HepG2 (cell line): Measurements from ENCODE around the gene BMERB1. TPM values are rescaled to one million over a fixed set of nuclear protein-coding genes. Genes with fewer than 3 reads are reported as not detected.
"Not testable (repeated sequence)": the region's sequence is repeated elsewhere in the genome, so short reads cannot be mapped to it uniquely, and the experiment has no call there.

Source experiments
- ATAC-seq: fragments of 200-7000 bp; cut with Tn5 transposase; 3 replicates; pipeline ENCODE4 v1.9.1; 2020; ENCODE audit warnings: mild to moderate bottlenecking, moderate library complexity
- BruUV-seq: library from RNA; stranded (reverse); fragments of 400-500 nt; replicated peaks from 2 replicates; lab custom pipeline; 2021; lab: Mats Ljungman, UMichigan
- CTCF ChIA-PET: fragments of 300-600 bp; formaldehyde crosslinking; extraction: SDS; loops from one replicate; lab custom pipeline; 2021; ENCODE audit warnings: low total read pairs, inconsistent platforms, low intra/inter-chr PET ratio; lab: Yijun Ruan, JAX
- POLR2A ChIA-PET: fragments of 350-600 bp; sonication (Branson Sonifier 250); formaldehyde crosslinking; loops from one replicate; lab custom pipeline; 2020; ENCODE audit warnings: antibody characterized with exemption, inconsistent platforms; lab: Yijun Ruan, JAX
- DNase-seq: peaks from one replicate; pipeline ENCODE4 v3.0.0-alpha.2; 2015; ENCODE audit warnings: low spot score
- FAIRE-seq: peaks from 3 replicates; lab custom pipeline; 2011; peaks lifted over from hg19 to GRCh38; lab: Jason Lieb, UNC
- H2AFZ ChIP-seq: one replicate; pipeline ENCODE4 v1.6.1; 2011; ENCODE audit warnings: low read length, inconsistent platforms
- H3K27ac ChIP-seq: fragments of 300-600 bp; 3 replicates; pipeline ENCODE4 v1.8.0; 2011; ENCODE audit warnings: mixed run types, mild to moderate bottlenecking, mixed read lengths, low read length, inconsistent platforms; ENCODE audit not compliant: insufficient read depth; ENCODE audit errors: extremely low read length
- H3K27me3 ChIP-seq, 2 experiments: fragments of 200-600 bp in 1 of 2; 2 replicates in 1 of 2; 3 replicates in 1 of 2; pipeline versions ENCODE4 v1.6.0 to v1.8.0; 2011; ENCODE audit warnings: low read length in 2 of 2, mild to moderate bottlenecking in 2 of 2, moderate library complexity in 2 of 2, inconsistent platforms in 1 of 2; ENCODE audit not compliant: insufficient read depth in 2 of 2, control insufficient read depth in 1 of 2
- H3K36me3 ChIP-seq, 2 experiments: fragments of 200-600 bp in 1 of 2; replicated peaks in 1 of 2; 2 replicates in 1 of 2; 3 replicates in 1 of 2; pipeline versions ENCODE4 v1.5.1 to v1.8.0; 2011; ENCODE audit warnings: low read length in 2 of 2, inconsistent platforms in 1 of 2; ENCODE audit not compliant: insufficient read depth in 2 of 2, control insufficient read depth in 1 of 2
- H3K4me1 ChIP-seq: 2 replicates; pipeline ENCODE4 v1.5.1; 2012; ENCODE audit warnings: low read length, inconsistent platforms; ENCODE audit not compliant: insufficient read depth
- H3K4me2 ChIP-seq: 2 replicates; pipeline ENCODE4 v1.6.0; 2011; ENCODE audit warnings: low read depth, low read length, inconsistent platforms
- H3K4me3 ChIP-seq, 3 experiments: fragments of 200-600 bp in 1 of 3; sonication (generic), shearing (Covaris generic) in 1 of 3; replicated peaks in 1 of 3; 2 replicates each; pipeline ENCODE4 v1.5.1; 2011 to 2016; ENCODE audit warnings: low read length in 3 of 3, inconsistent platforms in 2 of 3, low read depth in 2 of 3, mild to moderate bottlenecking in 2 of 3, control low read depth in 1 of 3, mixed read lengths in 1 of 3; ENCODE audit not compliant: insufficient read depth in 1 of 3
- H3K79me2 ChIP-seq: one replicate; pipeline ENCODE4 v1.6.1; 2011; ENCODE audit warnings: low read length, inconsistent platforms; ENCODE audit not compliant: insufficient read depth
- H3K9ac ChIP-seq: 2 replicates; pipeline ENCODE4 v1.6.0; 2011; ENCODE audit warnings: mild to moderate bottlenecking, low read depth, low read length, inconsistent platforms; ENCODE audit not compliant: insufficient read depth
- H3K9me3 ChIP-seq: 2 replicates; pipeline ENCODE4 v1.5.1; 2012; ENCODE audit warnings: mild to moderate bottlenecking, low read length
- H4K20me1 ChIP-seq: 2 replicates; pipeline ENCODE4 v1.6.0; 2011; ENCODE audit warnings: inconsistent platforms, mild to moderate bottlenecking, low read length, moderate library complexity; ENCODE audit not compliant: insufficient read depth
- EED ChIP-seq: sonication (generic); formaldehyde crosslinking; IDR thresholded peaks from 2 replicates; pipeline ENCODE4 v1.5.0; 2020; ENCODE audit warnings: mild to moderate bottlenecking, missing genetic modification reagents
- RARA ChIP-seq: IDR thresholded peaks from 2 replicates; pipeline ENCODE4 v1.6.1; 2016; ENCODE audit warnings: missing genetic modification reagents, missing compliant biosample characterization
- WGBS: methylation state at CpG from one replicate; pipeline ENCODE4 v1.1.6; 2017; ENCODE audit warnings: low lambda C conversion rate; 5-methylcytosine and 5-hydroxymethylcytosine counted together
- in situ Hi-C: cut with HindIII; loops from 2 replicates; pipeline ENCODE4 v1.10.0; 2017; ENCODE audit warnings: low pct_unique_long_range_greater_than_20kb; ENCODE audit not compliant: extremely low pct_ligation_motif_present
- intact Hi-C: fragments of 100-400 bp; cut with micrococcal nuclease; formaldehyde crosslinking; loops from one replicate; pipeline ENCODE4 v1.10.0; 2022; ENCODE audit not compliant: unreplicated experiment
- polyA plus RNA-seq, 8 experiments: library from polyadenylated mRNA; depleted of rRNA in 3 of 8; stranded (reverse) in 7 of 8; unstranded in 1 of 8; fragments of >200 nt; fragmentation: Illumina TruSeq in 4 of 8; extraction: Trizol in 4 of 8; gene quantifications; 2 replicates each; pipeline versions ENCODE4 v1.2.1 to v1.2.3, GENCODE V29; 2011 to 2016; ENCODE audit warnings: low read depth in 4 of 8, missing spikeins in 1 of 8, mixed read lengths in 1 of 8; ENCODE audit not compliant: insufficient read depth in 1 of 8
- total RNA-seq, 5 experiments: library from RNA; depleted of rRNA; stranded (reverse); fragments of >200 nt; fragmentation: Illumina TruSeq; extraction: Trizol; gene quantifications; 2 replicates each; pipeline ENCODE4 v1.2.3, GENCODE V29; 2016; ENCODE audit warnings: low read depth in 1 of 5
- TF ChIP-seq, protein P1 (sequence below): sonication (generic); formaldehyde crosslinking; IDR thresholded peaks from 2 replicates; pipeline ENCODE4 v1.8.1; 2023; ENCODE audit warnings: missing genetic modification reagents, inconsistent platforms, borderline replicate concordance
- TF ChIP-seq, protein P2 (sequence below): sonication (generic); formaldehyde crosslinking; IDR thresholded peaks from 2 replicates; pipeline ENCODE4 v1.5.1; 2020; ENCODE audit warnings: mild to moderate bottlenecking, missing genetic modification reagents, moderate library complexity

Gene BMERB1
- total and polyA plus RNA-seq, 2 of the 13 experiments (the other 11 are each of a cell fraction or from before 2014, with no cell fraction given) = 1.4 TPM

- intact Hi-C loops, H3K27ac ChIP-seq, H3K79me2 ChIP-seq, H4K20me1 ChIP-seq, in situ Hi-C loops, H3K27me3 ChIP-seq, H3K4me2 ChIP-seq, H3K4me3 ChIP-seq, CTCF ChIA-PET, H3K36me3 ChIP-seq, FAIRE-seq, H2AFZ ChIP-seq, ATAC-seq, H3K9ac ChIP-seq, H3K9me3 ChIP-seq, BruUV-seq, DNase-seq: not testable (repeated sequence)
- WGBS = 94% methylated on average over 11 of the region's 11 CpGs
- H3K4me1 ChIP-seq = peaks cover 68% of the 10 kb centered on the region
- POLR2A ChIA-PET = interaction anchor here (0.7 to 0.8 kb wide), 2 partner anchors 11 to 69 kb away, joined by 3 read pairs; partner anchors contain the start of gene MARF1
Measured at GRCh38 chr16:15573896-15574613, 139.7 kb downstream of the BMERB1 start.

- peaks cover 68% of the 10 kb centered on the region for H3K4me1 ChIP-seq
- in situ Hi-C loops = no loop called here
- H3K4me3 ChIP-seq = no peak overlapping the region
- H3K4me2 ChIP-seq = no peak overlapping the region
- H2AFZ ChIP-seq = no peak overlapping the region
- BruUV-seq = no TSS peak
- FAIRE-seq (no peak), DNase-seq (no peak), ATAC-seq (no peak)
- TF ChIP-seq RARA (CRISPR knock-in tag) (0 out of 2 replicates have a peak, but pooled peaks have one; percentile 8), EED (0 out of 2 replicates have a peak, but pooled peaks have one; percentile 29)
- TF ChIP-seq, protein P1, sequence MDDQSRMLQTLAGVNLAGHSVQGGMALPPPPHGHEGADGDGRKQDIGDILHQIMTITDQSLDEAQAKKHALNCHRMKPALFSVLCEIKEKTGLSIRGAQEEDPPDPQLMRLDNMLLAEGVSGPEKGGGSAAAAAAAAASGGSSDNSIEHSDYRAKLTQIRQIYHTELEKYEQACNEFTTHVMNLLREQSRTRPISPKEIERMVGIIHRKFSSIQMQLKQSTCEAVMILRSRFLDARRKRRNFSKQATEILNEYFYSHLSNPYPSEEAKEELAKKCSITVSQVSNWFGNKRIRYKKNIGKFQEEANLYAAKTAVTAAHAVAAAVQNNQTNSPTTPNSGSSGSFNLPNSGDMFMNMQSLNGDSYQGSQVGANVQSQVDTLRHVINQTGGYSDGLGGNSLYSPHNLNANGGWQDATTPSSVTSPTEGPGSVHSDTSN = no peak
- TF ChIP-seq, protein P2, sequence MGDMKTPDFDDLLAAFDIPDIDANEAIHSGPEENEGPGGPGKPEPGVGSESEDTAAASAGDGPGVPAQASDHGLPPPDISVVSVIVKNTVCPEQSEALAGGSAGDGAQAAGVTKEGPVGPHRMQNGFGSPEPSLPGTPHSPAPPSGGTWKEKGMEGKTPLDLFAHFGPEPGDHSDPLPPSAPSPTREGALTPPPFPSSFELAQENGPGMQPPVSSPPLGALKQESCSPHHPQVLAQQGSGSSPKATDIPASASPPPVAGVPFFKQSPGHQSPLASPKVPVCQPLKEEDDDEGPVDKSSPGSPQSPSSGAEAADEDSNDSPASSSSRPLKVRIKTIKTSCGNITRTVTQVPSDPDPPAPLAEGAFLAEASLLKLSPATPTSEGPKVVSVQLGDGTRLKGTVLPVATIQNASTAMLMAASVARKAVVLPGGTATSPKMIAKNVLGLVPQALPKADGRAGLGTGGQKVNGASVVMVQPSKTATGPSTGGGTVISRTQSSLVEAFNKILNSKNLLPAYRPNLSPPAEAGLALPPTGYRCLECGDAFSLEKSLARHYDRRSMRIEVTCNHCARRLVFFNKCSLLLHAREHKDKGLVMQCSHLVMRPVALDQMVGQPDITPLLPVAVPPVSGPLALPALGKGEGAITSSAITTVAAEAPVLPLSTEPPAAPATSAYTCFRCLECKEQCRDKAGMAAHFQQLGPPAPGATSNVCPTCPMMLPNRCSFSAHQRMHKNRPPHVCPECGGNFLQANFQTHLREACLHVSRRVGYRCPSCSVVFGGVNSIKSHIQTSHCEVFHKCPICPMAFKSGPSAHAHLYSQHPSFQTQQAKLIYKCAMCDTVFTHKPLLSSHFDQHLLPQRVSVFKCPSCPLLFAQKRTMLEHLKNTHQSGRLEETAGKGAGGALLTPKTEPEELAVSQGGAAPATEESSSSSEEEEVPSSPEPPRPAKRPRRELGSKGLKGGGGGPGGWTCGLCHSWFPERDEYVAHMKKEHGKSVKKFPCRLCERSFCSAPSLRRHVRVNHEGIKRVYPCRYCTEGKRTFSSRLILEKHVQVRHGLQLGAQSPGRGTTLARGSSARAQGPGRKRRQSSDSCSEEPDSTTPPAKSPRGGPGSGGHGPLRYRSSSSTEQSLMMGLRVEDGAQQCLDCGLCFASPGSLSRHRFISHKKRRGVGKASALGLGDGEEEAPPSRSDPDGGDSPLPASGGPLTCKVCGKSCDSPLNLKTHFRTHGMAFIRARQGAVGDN = peak; percentile 53
- ChIA-PET CTCF (no interaction called here), POLR2A (interaction anchor here (0.8 kb wide), 1 partner anchor 10 kb away, joined by 3 read pairs; no protein-coding TSS in a partner anchor)
- intact Hi-C loops = no loop called here
- WGBS = 92% methylated on average over 10 of the region's 10 CpGs
- no peaks in the 10 kb centered on the region for H3K27me3 ChIP-seq
- H3K79me2 ChIP-seq = no peaks in the 10 kb centered on the region
- no peaks in the 10 kb centered on the region for H3K9me3 ChIP-seq
- no peaks in the 10 kb centered on the region for H4K20me1 ChIP-seq
- no peaks in the 10 kb centered on the region for H3K36me3 ChIP-seq
- no peak overlapping the region for H3K27ac ChIP-seq
- no peak overlapping the region for H3K9ac ChIP-seq
Measured at GRCh38 chr16:15574614-15574948, 140.2 kb downstream of the BMERB1 start.
